Bronchial epithelial cell (primary cell): ENCODE measurements around the gene JMJD6. TPM values are rescaled to one million over a fixed set of nuclear protein-coding genes. Genes with fewer than 3 reads are reported as not detected.
A peak's percentile ranks its signal among the peaks of the same experiment; 100 is the strongest.

ENCODE experiments used
- DNase-seq: peaks from one replicate; pipeline ENCODE4 v3.0.0-alpha.2; 2010; ENCODE audit warnings: low read depth
- FAIRE-seq: peaks from 2 replicates; lab custom pipeline; 2011; peaks lifted over from hg19 to GRCh38; lab: Jason Lieb, UNC
- H3K27me3 ChIP-seq: 2 replicates; pipeline ENCODE4 v1.5.1; 2011; ENCODE audit warnings: low read length; ENCODE audit not compliant: control insufficient read depth, insufficient read depth
- H3K36me3 ChIP-seq: 2 replicates; pipeline ENCODE4 v1.5.1; 2011; ENCODE audit warnings: low read length; ENCODE audit not compliant: control insufficient read depth, insufficient read depth
- H3K4me3 ChIP-seq: 2 replicates; pipeline ENCODE4 v1.5.1; 2011; ENCODE audit warnings: mild to moderate bottlenecking, low read depth, low read length, control low read depth
- total RNA-seq: library from RNA; depleted of rRNA; stranded (reverse); fragments of >200 nt; gene quantifications from 2 replicates; pipeline ENCODE4 v1.2.1, GENCODE V29; 2014
- TF ChIP-seq, protein P1 (sequence below): IDR thresholded peaks from 2 replicates; pipeline ENCODE4 v1.5.1; 2011; ENCODE audit warnings: mild to moderate bottlenecking, moderate library complexity, low read length, control low read depth, inconsistent platforms; ENCODE audit not compliant: insufficient read depth, severe bottlenecking

The JMJD6 gene
- total RNA-seq, 1 donor from 2014 or later: 16.6 TPM

DNA sequence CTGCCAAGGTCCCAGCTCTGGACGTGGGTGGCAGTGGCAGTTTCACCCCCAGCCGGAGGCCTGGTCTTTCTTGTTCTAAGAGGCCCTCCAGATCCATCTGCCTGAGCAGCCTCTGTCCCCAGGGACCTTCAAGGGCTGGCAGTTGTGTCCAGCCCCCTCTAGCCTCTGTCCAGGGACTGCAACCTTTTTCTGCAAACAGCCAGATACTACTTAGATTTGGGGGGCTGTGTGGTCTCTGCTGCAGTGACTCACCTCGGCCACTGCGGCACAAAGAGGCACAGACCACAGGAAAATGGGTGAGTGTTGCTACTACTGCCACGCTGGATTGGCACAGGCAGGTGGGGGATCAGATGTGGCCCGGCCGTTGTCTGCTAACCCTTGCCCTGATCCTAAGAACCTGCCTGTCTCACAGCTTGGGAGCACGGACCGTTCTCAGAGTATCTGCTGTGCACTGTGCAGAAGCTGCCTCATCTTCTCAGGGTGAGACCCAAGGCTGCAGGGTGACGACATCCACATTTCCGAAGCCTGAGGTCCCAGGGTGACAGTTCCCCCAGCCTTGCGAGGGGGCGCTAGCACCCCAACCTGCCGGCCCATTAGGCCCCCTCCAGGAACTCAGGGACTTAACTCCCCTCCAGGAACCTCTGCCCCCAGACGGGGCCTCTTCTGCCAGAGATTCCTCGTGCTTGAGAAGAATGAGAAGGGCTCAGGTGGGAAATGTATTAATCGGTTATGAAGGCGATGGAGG lies 43.2 kb downstream of the JMJD6 start:
- DNase-seq (no peak), FAIRE-seq (no peak)
- Histone ChIP-seq H3K27me3 (no peaks in the 10 kb centered on the region), H3K36me3 (peaks cover 6% of the 10 kb centered on the region), H3K4me3 (no peak overlapping the region)
- TF ChIP-seq, protein P1, sequence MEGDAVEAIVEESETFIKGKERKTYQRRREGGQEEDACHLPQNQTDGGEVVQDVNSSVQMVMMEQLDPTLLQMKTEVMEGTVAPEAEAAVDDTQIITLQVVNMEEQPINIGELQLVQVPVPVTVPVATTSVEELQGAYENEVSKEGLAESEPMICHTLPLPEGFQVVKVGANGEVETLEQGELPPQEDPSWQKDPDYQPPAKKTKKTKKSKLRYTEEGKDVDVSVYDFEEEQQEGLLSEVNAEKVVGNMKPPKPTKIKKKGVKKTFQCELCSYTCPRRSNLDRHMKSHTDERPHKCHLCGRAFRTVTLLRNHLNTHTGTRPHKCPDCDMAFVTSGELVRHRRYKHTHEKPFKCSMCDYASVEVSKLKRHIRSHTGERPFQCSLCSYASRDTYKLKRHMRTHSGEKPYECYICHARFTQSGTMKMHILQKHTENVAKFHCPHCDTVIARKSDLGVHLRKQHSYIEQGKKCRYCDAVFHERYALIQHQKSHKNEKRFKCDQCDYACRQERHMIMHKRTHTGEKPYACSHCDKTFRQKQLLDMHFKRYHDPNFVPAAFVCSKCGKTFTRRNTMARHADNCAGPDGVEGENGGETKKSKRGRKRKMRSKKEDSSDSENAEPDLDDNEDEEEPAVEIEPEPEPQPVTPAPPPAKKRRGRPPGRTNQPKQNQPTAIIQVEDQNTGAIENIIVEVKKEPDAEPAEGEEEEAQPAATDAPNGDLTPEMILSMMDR: no peak

DNA sequence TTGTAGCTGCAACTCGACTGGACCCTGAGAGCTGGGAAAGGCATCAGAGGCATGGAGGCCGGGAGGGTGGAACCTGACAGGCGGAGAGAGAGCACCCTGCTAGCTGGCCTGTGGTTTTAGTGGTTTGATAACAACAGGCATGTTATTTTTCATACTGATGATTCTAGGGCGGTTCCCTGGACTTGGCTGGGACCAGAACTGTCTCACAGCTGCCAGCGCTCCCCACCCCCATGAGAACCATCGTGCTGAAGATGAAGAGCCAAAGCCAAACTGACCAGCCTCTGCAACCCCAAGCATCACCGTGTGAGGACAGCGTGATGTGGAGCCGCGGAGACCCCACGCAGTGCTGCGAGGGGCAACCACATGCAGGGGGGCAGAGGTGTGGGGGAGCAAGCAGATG lies 44.1 kb downstream of the JMJD6 start:
- Histone ChIP-seq H3K4me3 (no peak overlapping the region), H3K36me3 (peaks cover 6% of the 10 kb centered on the region), H3K27me3 (no peaks in the 10 kb centered on the region)
- TF ChIP-seq, protein P1: no peak
- FAIRE-seq (no peak), DNase-seq (no peak)

DNA sequence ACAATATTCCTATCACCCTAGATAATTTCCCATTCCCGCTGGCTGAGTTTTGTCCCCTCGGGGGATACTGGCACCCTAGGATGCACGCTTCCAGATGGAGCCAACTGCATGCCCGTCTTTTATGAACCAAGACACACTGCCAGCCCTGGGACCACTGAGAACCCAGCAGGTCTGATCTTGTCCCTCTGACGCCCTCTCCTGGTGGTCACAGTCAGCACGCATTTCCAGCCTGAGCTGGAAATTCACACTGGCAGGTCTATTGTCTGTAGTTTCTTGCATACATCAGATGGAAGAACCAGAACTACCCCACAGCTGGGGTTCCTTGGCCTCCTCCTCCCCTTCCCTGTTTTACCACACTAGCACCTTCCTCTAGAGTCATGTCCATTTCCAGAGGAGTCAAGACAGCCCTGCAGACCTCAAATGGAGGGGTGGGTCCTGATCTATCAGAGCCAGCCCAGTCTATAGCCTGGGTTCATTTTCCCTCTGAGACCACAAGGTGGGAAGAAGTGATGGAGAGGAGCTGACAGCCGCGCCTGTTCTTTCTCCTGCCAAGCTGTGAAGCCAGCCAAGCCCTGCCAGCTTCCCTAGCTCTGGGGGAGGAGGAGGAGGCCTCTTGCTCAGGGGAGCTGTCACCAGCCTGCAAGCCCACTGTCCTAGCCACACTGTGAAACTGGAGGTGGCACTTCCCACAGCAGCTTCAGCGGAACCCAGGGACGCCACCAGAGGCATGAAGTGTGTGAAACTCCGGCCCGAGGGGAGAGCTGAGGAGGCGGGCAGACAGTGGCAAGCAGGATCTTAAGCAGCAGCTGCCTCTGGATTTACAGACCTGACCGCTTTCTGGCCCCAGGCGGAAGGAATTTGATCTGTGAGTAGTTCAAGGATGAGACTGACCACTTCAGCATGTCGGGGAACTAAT lies 44.9 kb downstream of the JMJD6 start:
- Histone ChIP-seq H3K27me3 (no peaks in the 10 kb centered on the region), H3K36me3 (peaks cover 6% of the 10 kb centered on the region), H3K4me3 (no peak overlapping the region)
- peak; percentile 60 for DNase-seq
- TF ChIP-seq, protein P1: peak; percentile 92
- FAIRE-seq: peak; percentile 50

DNA sequence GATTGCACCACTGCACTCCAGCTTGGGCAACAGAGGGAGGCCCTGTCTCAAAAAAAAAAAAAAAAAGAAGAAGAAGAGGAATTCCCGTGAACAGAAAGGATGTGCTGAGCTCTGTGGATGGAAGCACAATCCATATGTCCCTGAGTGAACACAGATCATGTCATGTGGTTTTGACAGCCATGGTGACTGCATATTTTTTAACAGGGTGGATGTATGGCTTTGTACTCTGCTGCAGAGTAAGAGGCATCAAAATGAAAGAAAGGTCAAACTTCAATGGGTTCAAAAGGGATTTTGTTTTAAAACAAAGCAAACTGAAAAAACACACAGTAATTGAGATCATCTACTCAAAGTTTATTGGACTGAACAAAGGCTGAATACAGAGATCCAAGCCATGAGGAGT lies 47.2 kb downstream of the JMJD6 start:
- Histone ChIP-seq H3K4me3 (no peak overlapping the region), H3K36me3 (peaks cover 6% of the 10 kb centered on the region), H3K27me3 (no peaks in the 10 kb centered on the region)
- FAIRE-seq (no peak), DNase-seq (no peak)
- TF ChIP-seq, protein P1: no peak

DNA sequence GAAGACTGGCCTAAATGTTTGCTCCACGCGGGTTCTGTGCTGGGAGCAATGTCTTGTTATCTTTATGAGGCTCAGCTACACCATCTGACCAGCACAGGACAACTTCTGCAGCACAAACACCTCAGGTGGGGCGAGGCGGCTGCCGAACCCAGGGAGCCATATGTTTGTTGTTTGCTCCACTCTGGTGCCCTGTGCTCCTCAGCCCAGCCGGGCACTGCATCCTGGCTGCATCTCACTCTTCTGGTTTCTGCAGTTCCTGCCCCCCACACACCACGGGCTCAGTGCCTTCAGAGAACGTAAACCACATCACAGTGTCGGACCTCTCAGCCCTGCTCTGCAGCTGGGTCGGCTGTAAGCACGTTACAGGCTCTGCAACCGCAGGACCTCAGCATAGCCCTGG lies 48.1 kb downstream of the JMJD6 start:
- H3K27me3 ChIP-seq: no peaks in the 10 kb centered on the region
- peaks cover 6% of the 10 kb centered on the region for H3K36me3 ChIP-seq
- FAIRE-seq (no peak), DNase-seq (no peak)
- TF ChIP-seq, protein P1: no peak
- no peak overlapping the region for H3K4me3 ChIP-seq
